ENCODE results near the gene GRM7.

The GRM7 gene

GRCh38 chr3:7203969-7204847 is 343.3 kb downstream of the GRM7 start:
- no peak overlapping the region for H3K4me3 ChIP-seq (ENCODE audit: low read depth, low read length)
- TF ChIP-seq, protein P1, sequence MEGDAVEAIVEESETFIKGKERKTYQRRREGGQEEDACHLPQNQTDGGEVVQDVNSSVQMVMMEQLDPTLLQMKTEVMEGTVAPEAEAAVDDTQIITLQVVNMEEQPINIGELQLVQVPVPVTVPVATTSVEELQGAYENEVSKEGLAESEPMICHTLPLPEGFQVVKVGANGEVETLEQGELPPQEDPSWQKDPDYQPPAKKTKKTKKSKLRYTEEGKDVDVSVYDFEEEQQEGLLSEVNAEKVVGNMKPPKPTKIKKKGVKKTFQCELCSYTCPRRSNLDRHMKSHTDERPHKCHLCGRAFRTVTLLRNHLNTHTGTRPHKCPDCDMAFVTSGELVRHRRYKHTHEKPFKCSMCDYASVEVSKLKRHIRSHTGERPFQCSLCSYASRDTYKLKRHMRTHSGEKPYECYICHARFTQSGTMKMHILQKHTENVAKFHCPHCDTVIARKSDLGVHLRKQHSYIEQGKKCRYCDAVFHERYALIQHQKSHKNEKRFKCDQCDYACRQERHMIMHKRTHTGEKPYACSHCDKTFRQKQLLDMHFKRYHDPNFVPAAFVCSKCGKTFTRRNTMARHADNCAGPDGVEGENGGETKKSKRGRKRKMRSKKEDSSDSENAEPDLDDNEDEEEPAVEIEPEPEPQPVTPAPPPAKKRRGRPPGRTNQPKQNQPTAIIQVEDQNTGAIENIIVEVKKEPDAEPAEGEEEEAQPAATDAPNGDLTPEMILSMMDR (IDR thresholded peaks at IDR 0.05; ENCODE audit: low read depth, low read length) = no peak

DNA sequence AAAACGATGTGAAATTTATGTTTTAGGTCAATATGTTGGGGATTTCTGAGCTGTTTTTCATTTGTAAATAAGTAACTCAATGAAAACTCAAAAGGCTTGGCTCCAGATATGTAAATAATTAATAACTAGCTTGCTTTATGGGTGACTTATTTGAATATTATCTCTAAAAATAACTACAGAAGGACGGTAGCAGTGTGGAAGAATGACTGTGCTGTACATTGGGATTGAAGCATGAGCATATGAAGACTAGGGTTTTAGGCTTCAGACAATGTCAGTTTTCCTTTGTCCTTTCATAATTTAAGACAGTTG is 343.9 kb downstream of the GRM7 start:
- TF ChIP-seq, protein P1 (IDR thresholded peaks at IDR 0.05; ENCODE audit: low read depth, low read length) = no peak
- no peak overlapping the region for H3K4me3 ChIP-seq (ENCODE audit: low read depth, low read length)

GRCh38 chr3:7205535-7205934 is 344.6 kb downstream of the GRM7 start:
- H3K4me3 ChIP-seq (ENCODE audit: low read depth, low read length) = no peak overlapping the region

DNA sequence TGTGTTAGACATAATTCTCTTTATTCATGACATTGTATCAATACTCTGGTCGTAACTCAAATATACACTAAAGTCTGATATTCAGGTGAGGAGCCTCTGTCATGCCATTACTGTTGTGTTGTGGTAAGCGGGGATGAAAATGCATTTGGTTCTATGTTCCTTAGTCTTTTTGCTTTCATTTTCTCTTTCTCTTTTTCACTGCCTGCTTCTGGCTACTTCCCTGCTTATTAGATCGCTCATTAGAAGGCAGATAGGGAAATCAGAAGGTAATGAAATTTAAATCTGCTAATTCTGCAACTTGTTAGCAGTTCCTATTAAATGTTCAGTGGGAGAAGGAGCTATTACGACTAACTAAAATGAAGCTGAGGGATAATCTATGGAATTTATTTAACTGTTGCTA is 345.0 kb downstream of the GRM7 start:
- TF ChIP-seq, protein P1 (IDR thresholded peaks at IDR 0.05; ENCODE audit: low read depth, low read length) = no peak
- H3K4me3 ChIP-seq (ENCODE audit: low read depth, low read length) = no peak overlapping the region

More at GRCh38 chr3:7205535-7205934, 344.6 kb downstream of the GRM7 start:
- TF ChIP-seq, protein P1 (IDR thresholded peaks at IDR 0.05; ENCODE audit: low read depth, low read length) = no peak

- no peak overlapping the region for H3K4me3 ChIP-seq (ENCODE audit: low read depth, low read length)
Measured at GRCh38 chr3:7207125-7207524, 346.2 kb downstream of the GRM7 start.

GRCh38 chr3:7207928-7208327 is 347.0 kb downstream of the GRM7 start:
- TF ChIP-seq, protein P1 (IDR thresholded peaks at IDR 0.05; ENCODE audit: low read depth, low read length) = no peak
- no peak overlapping the region for H3K4me3 ChIP-seq (ENCODE audit: low read depth, low read length)

More at GRCh38 chr3:7207125-7207524, 346.2 kb downstream of the GRM7 start:
- TF ChIP-seq, protein P1 (IDR thresholded peaks at IDR 0.05; ENCODE audit: low read depth, low read length) = no peak

GRCh38 chr3:7209098-7209497 is 348.2 kb downstream of the GRM7 start:
- TF ChIP-seq, protein P1 (IDR thresholded peaks at IDR 0.05; ENCODE audit: low read depth, low read length) = no peak
- H3K4me3 ChIP-seq (ENCODE audit: low read depth, low read length) = no peak overlapping the region
